Body of pancreas (tissue), 4 donors: ENCODE results near the gene LDLR. TPM values are rescaled to one million over a fixed set of nuclear protein-coding genes. Genes with fewer than 3 reads are reported as not detected.
A peak's percentile ranks its signal among the peaks of the same experiment; 100 is the strongest.
"Not testable (repeated sequence)": the region's sequence is repeated elsewhere in the genome, so short reads cannot be mapped to it uniquely, and the experiment has no call there.

Source experiments
- ATAC-seq: fragments of 150-250 bp; one replicate; pipeline ENCODE4 v1.9.1; 2016
- DNase-seq, 4 donors: peaks; one replicate each; pipeline ENCODE4 v3.0.0-alpha.2; 2019
- H3K27ac ChIP-seq, 4 donors: fragments of 200-600 bp; sonication (generic); 1 replicate in 3 of 4; 2 replicates in 1 of 4; pipeline versions ENCODE4 v1.5.1 to v1.6.1; 2016 to 2019; ENCODE audit warnings: mild to moderate bottlenecking in 1 of 4, mixed read lengths in 1 of 4, moderate library complexity in 1 of 4
- H3K27me3 ChIP-seq, 2 donors: fragments of 200-600 bp; sonication (generic); one replicate each; pipeline ENCODE4 v1.6.0; 2016; ENCODE audit warnings: mild to moderate bottlenecking in 1 of 2
- H3K36me3 ChIP-seq, 2 donors: fragments of 200-600 bp; sonication (generic); replicated peaks in 1 of 2; 2 replicates each; pipeline ENCODE4 v1.5.1; 2016; ENCODE audit warnings: low read depth in 2 of 2; ENCODE audit not compliant: insufficient read depth in 1 of 2
- H3K4me1 ChIP-seq: fragments of 200-600 bp; sonication (generic); one replicate; pipeline ENCODE4 v1.6.0; 2016
- H3K4me3 ChIP-seq, 2 donors: fragments of 200-600 bp; sonication (generic); 1 replicate in 1 of 2; 2 replicates in 1 of 2; pipeline ENCODE4 v1.5.1; 2016 to 2019
- H3K9me3 ChIP-seq, 3 donors: fragments of 200-600 bp; sonication (generic); 1 replicate in 2 of 3; 2 replicates in 1 of 3; pipeline ENCODE4 v1.5.1; 2016
- CTCF ChIP-seq, 7 experiments: fragments of 450-650 bp in 4 of 7; fragments of 200-600 bp in 3 of 7; sonication (generic) in 3 of 7; IDR thresholded peaks; one replicate each; pipeline ENCODE4 v1.5.1; 2016 to 2019; ENCODE audit warnings: antibody characterized with exemption in 7 of 7
- POLR2A ChIP-seq, 3 donors: fragments of 450-650 bp; IDR thresholded peaks; one replicate each; pipeline ENCODE4 v1.6.1; 2016; ENCODE audit warnings: antibody characterized with exemption in 3 of 3, mild to moderate bottlenecking in 2 of 3
- WGBS, 2 donors: methylation state at CpG; one replicate each; pipeline ENCODE4 v1.1.5; 2017; 5-methylcytosine and 5-hydroxymethylcytosine counted together
- intact Hi-C: fragments of 100-400 bp; cut with DNase I; formaldehyde crosslinking; loops from one replicate; pipeline ENCODE4 v1.15.1; 2023
- total RNA-seq, 2 donors: library from RNA; depleted of rRNA; stranded (reverse); fragments of >200 nt; gene quantifications; one replicate each; pipeline ENCODE4 v1.1.0, GENCODE V29; 2016

The LDLR gene
- total RNA-seq, 2 donors from 2014 or later, result 18.9 to 105 TPM

GRCh38 chr19:11131471-11131870 lies 42.2 kb downstream of the LDLR start:
- WGBS, 2 donors, result 76 to 88% methylated on average over 5 to 7 of the region's 7 CpGs
- H3K36me3 ChIP-seq, result peaks cover 10 to 38% of the 10 kb centered on the region in 2 donors
- H3K4me3 ChIP-seq, result no peak overlapping the region
- TF ChIP-seq CTCF (IDR thresholded peaks at IDR 0.05), result no peak
- no peak for TF ChIP-seq POLR2A (IDR thresholded peaks at IDR 0.05)
- DNase-seq (no peak), ATAC-seq (no peak)
- H3K4me1 ChIP-seq, result peaks cover 4% of the 10 kb centered on the region
- peak overlapping the region in 2 of 4 donors; percentile 59 to 60 for H3K27ac ChIP-seq
- H3K27me3 ChIP-seq, result no peaks in the 10 kb centered on the region
- H3K9me3 ChIP-seq, result no peaks in the 10 kb centered on the region
- intact Hi-C loops, result no loop called here

DNA sequence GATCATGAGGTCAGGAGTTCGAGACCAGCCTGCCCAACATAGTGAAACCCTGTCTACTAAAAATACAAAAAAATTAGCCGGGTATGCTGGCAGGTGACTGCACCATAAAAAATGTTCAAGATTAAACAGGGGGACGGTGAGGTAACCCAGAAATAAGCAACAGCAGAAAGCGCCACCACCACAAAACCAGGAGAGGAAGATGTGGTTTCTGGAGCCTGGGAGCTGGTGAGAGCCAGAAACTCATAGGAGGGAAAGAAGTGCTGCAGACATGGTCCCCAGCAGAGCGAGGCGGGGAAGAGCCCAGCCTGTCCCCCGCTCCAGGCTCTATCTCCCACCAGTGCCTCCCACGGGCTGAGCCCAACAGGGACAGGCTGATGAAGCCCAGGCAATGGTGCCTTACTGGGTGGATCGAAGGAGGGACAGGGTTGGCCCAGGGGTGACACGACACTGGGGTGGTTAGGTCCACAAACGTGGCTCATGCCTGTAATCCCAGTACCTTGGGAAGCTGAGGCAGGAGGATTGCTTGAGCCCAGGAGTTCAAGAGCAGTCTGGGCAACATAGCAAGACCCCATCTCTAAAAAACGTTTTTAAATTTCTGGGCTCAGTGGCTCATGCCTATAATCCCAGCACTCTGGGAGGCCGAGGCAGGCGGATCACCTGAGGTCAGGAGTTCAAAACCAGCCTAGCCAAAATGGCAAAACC lies 47.3 kb downstream of the LDLR start:
- Histone ChIP-seq H3K36me3 (peaks cover 0 to 7% of the 10 kb centered on the region in 2 donors), H3K27me3 (no peaks in the 10 kb centered on the region), H3K4me1 (peaks cover 41% of the 10 kb centered on the region), H3K4me3 (no peak overlapping the region), H3K9me3 (no peaks in the 10 kb centered on the region), H3K27ac (no peak overlapping the region)
- intact Hi-C loops, result no loop called here
- ATAC-seq, result no peak
- 66 to 69% methylated on average over 9 to 14 of the region's 14 CpGs for WGBS, 2 donors
- no peak for DNase-seq
- TF ChIP-seq POLR2A (IDR thresholded peaks at IDR 0.05) (no peak), CTCF (IDR thresholded peaks at IDR 0.05) (no peak)

DNA sequence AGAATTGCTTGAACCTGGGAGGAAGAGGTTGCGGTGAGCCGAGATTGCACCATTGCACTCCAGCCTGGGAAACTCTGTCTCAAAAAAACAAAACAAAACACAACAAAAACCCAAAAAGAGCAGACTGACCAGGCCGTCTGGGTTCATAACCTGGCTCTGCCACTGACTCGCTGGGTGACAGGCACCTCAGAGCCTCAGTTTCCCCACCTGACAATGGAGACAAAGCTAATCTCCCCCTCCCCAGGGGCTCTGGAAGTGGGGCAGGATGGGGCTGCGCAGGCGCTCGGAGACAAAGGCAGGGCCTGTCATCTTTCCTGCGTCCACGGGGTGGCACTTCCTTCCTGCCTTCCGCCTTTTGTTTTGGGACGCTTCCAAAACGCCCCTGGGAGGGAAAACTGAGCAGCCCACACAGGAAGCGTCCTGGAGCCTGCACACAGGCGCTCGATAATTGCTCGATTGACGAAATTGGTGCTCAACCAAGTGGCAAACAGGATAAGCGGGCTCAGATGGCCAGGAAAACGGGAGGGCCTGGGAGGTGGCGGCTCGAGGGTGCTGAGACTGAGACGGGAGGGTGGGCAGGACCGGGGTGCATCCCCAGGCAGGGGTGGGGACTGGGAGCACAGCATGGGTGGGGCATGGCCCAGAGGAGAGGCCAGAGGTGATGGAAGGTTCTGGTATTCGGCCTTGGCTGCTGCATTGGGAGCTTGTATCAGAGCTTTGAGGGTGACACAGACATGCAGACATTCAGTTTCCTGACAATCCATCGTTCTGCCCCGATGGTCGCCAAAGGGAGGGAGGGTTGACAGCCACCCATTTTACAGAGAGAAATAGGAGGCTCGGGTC lies 48.5 kb downstream of the LDLR start:
- H3K27me3 ChIP-seq, result no peaks in the 10 kb centered on the region
- H3K36me3 ChIP-seq, result peaks cover 0 to 2% of the 10 kb centered on the region in 2 donors
- H3K4me3 ChIP-seq, result no peak overlapping the region
- H3K9me3 ChIP-seq, result no peaks in the 10 kb centered on the region
- peak; percentile 60 for ATAC-seq
- WGBS, 2 donors, result 5 to 7% methylated on average over 18 to 28 of the region's 28 CpGs
- TF ChIP-seq POLR2A (IDR thresholded peaks at IDR 0.05), result no peak
- peak; percentile 70 to 95 (median 89) for TF ChIP-seq CTCF (IDR thresholded peaks at IDR 0.05)
- intact Hi-C loops, result no loop called here
- DNase-seq, result peak; percentile 78 to 88 (median 83)
- H3K4me1 ChIP-seq, result peaks cover 53% of the 10 kb centered on the region
- peak overlapping the region; percentile 61 to 85 (median 71) for H3K27ac ChIP-seq

- H3K27ac ChIP-seq, result peak overlapping the region; percentile 61 to 85 (median 71)
- H3K9me3 ChIP-seq, result no peaks in the 10 kb centered on the region
- no peaks in the 10 kb centered on the region for H3K36me3 ChIP-seq
- no peaks in the 10 kb centered on the region for H3K27me3 ChIP-seq
- 61 to 67% methylated on average over 4 to 13 of the region's 13 CpGs for WGBS, 2 donors
- H3K4me3 ChIP-seq, result no peak overlapping the region
- intact Hi-C loops, result no loop called here
- DNase-seq (peak in 3 of 4 donors; percentile 51 to 61 (median 51)), ATAC-seq (no peak)
- TF ChIP-seq POLR2A (IDR thresholded peaks at IDR 0.05), result no peak
- TF ChIP-seq CTCF (IDR thresholded peaks at IDR 0.05), result no peak
- peaks cover 63% of the 10 kb centered on the region for H3K4me1 ChIP-seq
These were observed 49.5 kb downstream of the LDLR start for GRCh38 chr19:11138601-11139300.

GRCh38 chr19:11140023-11140538 lies 50.8 kb downstream of the LDLR start:
- Histone ChIP-seq H3K4me1 (peaks cover 63% of the 10 kb centered on the region), H3K27ac (peak overlapping the region in 3 of 4 donors; percentile 34 to 79 (median 61))
- H3K4me3 ChIP-seq, intact Hi-C loops, H3K27me3 ChIP-seq, H3K36me3 ChIP-seq, H3K9me3 ChIP-seq: not testable (repeated sequence)
- DNase-seq (peak; percentile 73 to 84 (median 78)), ATAC-seq (peak; percentile 32)
- WGBS, 2 donors, result 43 to 51% methylated on average over 9 to 10 of the region's 10 CpGs
